Ishikawa (cell line): ENCODE measurements around the gene NAA11.

Experiments used
- CEBPB ChIP-seq: IDR thresholded peaks from 2 replicates; pipeline ENCODE4 v1.6.1; 2012
- CREB1 ChIP-seq: IDR thresholded peaks from 2 replicates; pipeline ENCODE4 v1.6.1; 2012; ENCODE audit warnings: low read depth
- EGR1 ChIP-seq: IDR thresholded peaks from 2 replicates; pipeline ENCODE4 v1.6.1; 2012
- EP300 ChIP-seq: IDR thresholded peaks from 2 replicates; pipeline ENCODE4 v1.6.1; 2012; ENCODE audit warnings: borderline replicate concordance
- FOXM1 ChIP-seq: IDR thresholded peaks from 2 replicates; pipeline ENCODE4 v1.6.1; 2012; ENCODE audit warnings: low read depth, borderline replicate concordance
- MAX ChIP-seq: IDR thresholded peaks from 2 replicates; pipeline ENCODE4 v1.6.1; 2012
- NFIC ChIP-seq: IDR thresholded peaks from 2 replicates; pipeline ENCODE4 v1.6.1; 2012
- RAD21 ChIP-seq: IDR thresholded peaks from 2 replicates; pipeline ENCODE4 v1.6.1; 2012; ENCODE audit warnings: low read depth
- TAF1 ChIP-seq: IDR thresholded peaks from 2 replicates; pipeline ENCODE4 v1.6.1; 2012; ENCODE audit warnings: low read depth, mild to moderate bottlenecking
- TCF12 ChIP-seq: IDR thresholded peaks from 2 replicates; pipeline ENCODE4 v1.6.1; 2012; ENCODE audit warnings: low read depth
- YY1 ChIP-seq: IDR thresholded peaks from 2 replicates; pipeline ENCODE4 v1.6.1; 2012; ENCODE audit warnings: low read depth

- TF ChIP-seq NFIC (no peak), RAD21 (no peak), TCF12 (no peak), EP300 (no peak), CEBPB (no peak), EGR1 (no peak), MAX (no peak), CREB1 (no peak), YY1 (no peak), TAF1 (no peak), FOXM1 (no peak)
These were observed 33.9 kb downstream of the NAA11 start for GRCh38 chr4:79292008-79292407.
